ENCODE data around the gene FOXP2.

Gene FOXP2

GRCh38 chr7:114695182-114695581, 280.6 kb downstream of the FOXP2 start:
- Histone ChIP-seq H3K36me3 (ENCODE audit: insufficient read depth, low read length) (no peaks in the 10 kb centered on the region), H3K9me3 (ENCODE audit: control insufficient read depth, insufficient read depth, low read length) (no peaks in the 10 kb centered on the region)

GRCh38 chr7:114700247-114700928, 285.8 kb downstream of the FOXP2 start:
- no peaks in the 10 kb centered on the region for H3K4me1 ChIP-seq (ENCODE audit: insufficient read depth, low read length)
- H3K9me3 ChIP-seq (ENCODE audit: control insufficient read depth, insufficient read depth, low read length): no peaks in the 10 kb centered on the region
- no peaks in the 10 kb centered on the region for H3K36me3 ChIP-seq (ENCODE audit: insufficient read depth, low read length)
- no peak overlapping the region for H3K9ac ChIP-seq (ENCODE audit: low read depth, low read length)

More at GRCh38 chr7:114695182-114695581, 280.6 kb downstream of the FOXP2 start:
- H3K9ac ChIP-seq (ENCODE audit: low read depth, low read length): no peak overlapping the region
- no peaks in the 10 kb centered on the region for H3K4me1 ChIP-seq (ENCODE audit: insufficient read depth, low read length)

DNA sequence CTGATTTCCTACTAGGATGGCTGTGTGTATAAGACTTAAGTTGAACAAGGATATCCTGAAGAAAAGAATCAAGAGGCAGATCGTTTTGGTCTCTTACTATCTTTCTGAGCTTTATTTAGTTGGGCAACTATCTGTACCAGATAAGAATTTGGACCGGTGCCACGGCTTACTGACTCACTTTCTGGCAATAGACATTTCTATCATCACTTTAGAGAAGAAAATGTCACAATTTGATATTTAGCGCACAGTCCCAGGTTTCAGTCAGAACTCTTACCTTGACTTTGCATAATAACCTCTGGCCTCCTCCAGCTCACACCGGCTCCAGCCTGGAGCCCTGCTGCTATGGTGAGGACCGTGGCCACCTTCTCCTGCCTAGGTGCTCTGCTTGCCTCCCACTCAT, 289.1 kb downstream of the FOXP2 start:
- Histone ChIP-seq H3K9ac (ENCODE audit: low read depth, low read length) (no peak overlapping the region), H3K36me3 (ENCODE audit: insufficient read depth, low read length) (no peaks in the 10 kb centered on the region), H3K4me1 (ENCODE audit: insufficient read depth, low read length) (peaks cover 5% of the 10 kb centered on the region; the same call in 1 of the 2 replicates), H3K9me3 (ENCODE audit: control insufficient read depth, insufficient read depth, low read length) (no peaks in the 10 kb centered on the region)

DNA sequence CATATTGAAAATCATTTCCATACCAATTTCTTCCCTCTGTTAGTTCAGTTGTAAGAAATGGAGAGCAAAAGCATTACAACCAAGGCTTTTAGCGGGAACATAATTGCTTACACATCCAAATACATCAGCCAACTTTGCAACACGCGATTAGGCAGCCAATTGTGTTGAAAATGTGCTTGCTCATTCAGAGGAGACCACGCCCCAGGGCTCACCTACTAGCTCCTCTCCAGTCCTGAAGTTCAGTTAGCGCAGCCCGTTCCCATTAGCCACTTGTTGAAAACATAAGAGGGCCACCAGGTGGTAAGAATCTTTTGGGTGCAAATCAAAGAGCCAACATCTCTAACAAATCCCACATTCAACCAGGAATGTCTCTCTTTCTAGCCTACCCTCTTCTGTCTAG, 294.0 kb downstream of the FOXP2 start:
- Histone ChIP-seq H3K36me3 (ENCODE audit: insufficient read depth, low read length) (no peaks in the 10 kb centered on the region), H3K4me1 (ENCODE audit: insufficient read depth, low read length) (peaks cover 35% of the 10 kb centered on the region)

GRCh38 chr7:114710499-114710898, 295.9 kb downstream of the FOXP2 start:
- Histone ChIP-seq H3K4me1 (ENCODE audit: insufficient read depth, low read length) (peaks cover 35% of the 10 kb centered on the region), H3K9me3 (ENCODE audit: control insufficient read depth, insufficient read depth, low read length) (no peaks in the 10 kb centered on the region), H3K36me3 (ENCODE audit: insufficient read depth, low read length) (no peaks in the 10 kb centered on the region)

More for the DNA sequence above, 294.0 kb downstream of the FOXP2 start:
- Histone ChIP-seq H3K9ac (ENCODE audit: low read depth, low read length) (no peak overlapping the region), H3K9me3 (ENCODE audit: control insufficient read depth, insufficient read depth, low read length) (no peaks in the 10 kb centered on the region)

DNA sequence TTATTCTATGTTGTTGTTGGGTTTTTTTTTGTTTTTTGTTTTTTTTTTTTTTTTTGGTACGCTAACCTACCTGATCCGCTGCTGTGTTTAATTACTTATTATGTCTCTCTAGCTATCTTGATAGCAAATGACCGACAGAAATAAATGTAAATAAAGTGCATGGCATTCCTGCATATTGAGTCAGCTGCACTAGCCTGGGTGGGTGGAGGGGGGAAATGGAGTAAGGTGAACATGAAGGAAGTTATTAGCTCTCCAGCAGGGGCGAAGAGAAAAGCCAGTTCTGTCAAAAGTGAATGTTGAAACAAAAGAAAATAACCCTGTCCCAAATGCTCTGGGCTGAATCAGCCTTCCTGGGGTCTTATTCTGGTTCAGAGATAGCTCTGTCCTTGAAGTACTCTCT, 296.6 kb downstream of the FOXP2 start:
- no peak overlapping the region for H3K9ac ChIP-seq (ENCODE audit: low read depth, low read length)
- peaks cover 35% of the 10 kb centered on the region for H3K4me1 ChIP-seq (ENCODE audit: insufficient read depth, low read length)
- H3K36me3 ChIP-seq (ENCODE audit: insufficient read depth, low read length): no peaks in the 10 kb centered on the region
- no peaks in the 10 kb centered on the region for H3K9me3 ChIP-seq (ENCODE audit: control insufficient read depth, insufficient read depth, low read length)

More at GRCh38 chr7:114710499-114710898, 295.9 kb downstream of the FOXP2 start:
- no peak overlapping the region for H3K9ac ChIP-seq (ENCODE audit: low read depth, low read length)

DNA sequence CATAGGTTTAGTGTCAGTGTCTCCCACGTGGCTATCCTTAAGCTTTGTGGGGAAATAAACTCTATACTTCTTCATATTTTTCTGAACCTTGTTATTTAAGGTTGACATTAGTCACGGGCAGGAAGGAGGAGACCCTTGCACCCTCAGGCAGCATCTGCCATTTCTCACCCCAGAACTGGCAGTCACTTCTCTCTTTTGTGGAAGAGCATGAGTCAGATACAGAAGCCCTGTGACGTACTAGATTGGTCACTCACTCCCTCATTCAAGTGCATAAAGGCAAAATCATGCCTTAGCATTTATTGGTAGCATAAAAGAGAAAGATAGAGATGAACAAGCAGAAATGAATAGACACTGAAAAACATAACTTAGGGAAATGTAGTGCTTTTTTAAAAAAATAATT, 301.3 kb downstream of the FOXP2 start:
- peaks cover 8% of the 10 kb centered on the region for H3K4me1 ChIP-seq (ENCODE audit: insufficient read depth, low read length)
- no peaks in the 10 kb centered on the region for H3K36me3 ChIP-seq (ENCODE audit: insufficient read depth, low read length)
- H3K9ac ChIP-seq (ENCODE audit: low read depth, low read length): no peak overlapping the region
- no peaks in the 10 kb centered on the region for H3K9me3 ChIP-seq (ENCODE audit: control insufficient read depth, insufficient read depth, low read length)

- H3K4me1 ChIP-seq (ENCODE audit: insufficient read depth, low read length): no peaks in the 10 kb centered on the region
- H3K9ac ChIP-seq (ENCODE audit: low read depth, low read length): no peak overlapping the region
- H3K9me3 ChIP-seq (ENCODE audit: control insufficient read depth, insufficient read depth, low read length): no peaks in the 10 kb centered on the region
- no peaks in the 10 kb centered on the region for H3K36me3 ChIP-seq (ENCODE audit: insufficient read depth, low read length)
Observed at GRCh38 chr7:114718861-114719260, 304.2 kb downstream of the FOXP2 start.

GRCh38 chr7:114720725-114721124, 306.1 kb downstream of the FOXP2 start:
- Histone ChIP-seq H3K9me3 (ENCODE audit: control insufficient read depth, insufficient read depth, low read length) (no peaks in the 10 kb centered on the region), H3K4me1 (ENCODE audit: insufficient read depth, low read length) (no peaks in the 10 kb centered on the region), H3K36me3 (ENCODE audit: insufficient read depth, low read length) (no peaks in the 10 kb centered on the region)

DNA sequence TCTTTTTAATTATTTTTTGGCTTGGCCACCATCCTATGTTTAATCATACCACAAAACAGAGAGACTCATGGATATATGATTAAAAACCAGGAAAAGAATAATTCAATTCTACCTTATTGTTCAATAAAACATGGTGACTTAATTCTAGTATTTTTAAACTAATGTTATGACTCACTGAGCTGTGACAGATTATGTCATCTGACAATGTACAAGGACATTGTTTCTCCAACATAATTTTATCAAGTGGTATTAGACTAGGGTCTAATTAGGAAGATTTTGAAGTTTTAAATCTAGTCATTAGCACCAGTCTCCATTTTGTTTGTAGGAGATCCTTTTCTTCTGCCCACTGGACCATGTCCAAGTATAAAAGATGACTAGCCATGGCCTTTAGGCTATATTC, 307.9 kb downstream of the FOXP2 start:
- no peak overlapping the region for H3K9ac ChIP-seq (ENCODE audit: low read depth, low read length)
- no peaks in the 10 kb centered on the region for H3K36me3 ChIP-seq (ENCODE audit: insufficient read depth, low read length)
- no peaks in the 10 kb centered on the region for H3K9me3 ChIP-seq (ENCODE audit: control insufficient read depth, insufficient read depth, low read length)
- no peaks in the 10 kb centered on the region for H3K4me1 ChIP-seq (ENCODE audit: insufficient read depth, low read length)

More at GRCh38 chr7:114720725-114721124, 306.1 kb downstream of the FOXP2 start:
- no peak overlapping the region for H3K9ac ChIP-seq (ENCODE audit: low read depth, low read length)

DNA sequence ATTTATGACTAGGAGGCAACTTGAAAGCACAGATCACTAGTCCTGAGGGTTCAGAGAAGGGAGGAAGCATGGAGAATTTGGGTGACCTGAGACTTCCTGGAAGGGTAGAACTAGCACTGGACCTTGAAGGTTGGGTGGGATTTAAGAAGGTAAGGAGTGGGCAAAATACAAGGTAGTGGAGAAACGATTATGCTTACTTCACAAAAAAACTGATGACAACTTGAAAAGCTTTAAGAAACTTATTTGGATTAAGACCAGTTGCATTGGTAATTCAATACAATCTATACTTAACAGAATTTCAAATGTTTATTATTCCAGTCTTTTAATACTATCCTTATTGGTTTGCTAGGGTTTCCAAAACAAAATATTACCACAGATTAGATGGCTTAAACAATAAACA, 308.7 kb downstream of the FOXP2 start:
- Histone ChIP-seq H3K36me3 (ENCODE audit: insufficient read depth, low read length) (no peaks in the 10 kb centered on the region), H3K9me3 (ENCODE audit: control insufficient read depth, insufficient read depth, low read length) (no peaks in the 10 kb centered on the region), H3K4me1 (ENCODE audit: insufficient read depth, low read length) (no peaks in the 10 kb centered on the region), H3K9ac (ENCODE audit: low read depth, low read length) (no peak overlapping the region)

GRCh38 chr7:114740095-114740494, 325.5 kb downstream of the FOXP2 start:
- Histone ChIP-seq H3K9ac (ENCODE audit: low read depth, low read length) (no peak overlapping the region), H3K36me3 (ENCODE audit: insufficient read depth, low read length) (no peaks in the 10 kb centered on the region), H3K9me3 (ENCODE audit: control insufficient read depth, insufficient read depth, low read length) (no peaks in the 10 kb centered on the region), H3K4me1 (ENCODE audit: insufficient read depth, low read length) (no peaks in the 10 kb centered on the region)

GRCh38 chr7:114740941-114741340, 326.3 kb downstream of the FOXP2 start:
- Histone ChIP-seq H3K4me1 (ENCODE audit: insufficient read depth, low read length) (no peaks in the 10 kb centered on the region), H3K9me3 (ENCODE audit: control insufficient read depth, insufficient read depth, low read length) (no peaks in the 10 kb centered on the region), H3K9ac (ENCODE audit: low read depth, low read length) (no peak overlapping the region), H3K36me3 (ENCODE audit: insufficient read depth, low read length) (no peaks in the 10 kb centered on the region)

DNA sequence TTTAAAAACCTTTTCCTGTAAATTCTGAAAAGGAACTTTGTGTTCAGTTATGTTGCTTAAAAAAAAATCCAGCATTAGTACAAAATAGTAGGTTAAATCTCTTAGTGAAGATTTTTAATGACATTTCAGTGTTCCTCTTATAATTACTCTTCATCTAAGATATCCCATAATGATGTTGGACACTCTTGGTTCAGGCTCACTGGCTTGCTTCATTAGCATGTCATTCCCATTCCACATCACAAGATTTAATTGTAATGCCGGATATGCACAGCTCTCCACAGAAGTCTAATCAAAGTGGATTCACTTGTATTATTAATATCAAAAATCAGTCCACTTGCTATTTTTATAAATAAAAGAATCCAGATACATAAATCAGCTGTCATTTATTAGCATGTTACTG, 327.3 kb downstream of the FOXP2 start:
- Histone ChIP-seq H3K36me3 (ENCODE audit: insufficient read depth, low read length) (no peaks in the 10 kb centered on the region), H3K9ac (ENCODE audit: low read depth, low read length) (no peak overlapping the region), H3K9me3 (ENCODE audit: control insufficient read depth, insufficient read depth, low read length) (no peaks in the 10 kb centered on the region), H3K4me1 (ENCODE audit: insufficient read depth, low read length) (no peaks in the 10 kb centered on the region)

Data from ES-I3 (cell line).